Vagina (tissue), 2 donors: ENCODE results near the gene TAF5.

Experiments
- POLR2AphosphoS5 ChIP-seq, 2 donors: sonication (generic); formaldehyde crosslinking; IDR thresholded peaks; one replicate each; pipeline ENCODE4 v1.9.0; 2017; ENCODE audit warnings: antibody characterized with exemption in 2 of 2, mild to moderate bottlenecking in 2 of 2, low read depth in 1 of 2; ENCODE audit not compliant: insufficient read depth in 1 of 2
- TF ChIP-seq, protein P1 (sequence below), 3 experiments: fragments of 450-650 bp in 2 of 3; fragments of 200-600 bp in 1 of 3; sonication (generic) in 1 of 3; IDR thresholded peaks; one replicate each; pipeline ENCODE4 v1.5.1; 2017 to 2019; ENCODE audit warnings: antibody characterized with exemption in 3 of 3, mild to moderate bottlenecking in 2 of 3, moderate library complexity in 2 of 3

DNA sequence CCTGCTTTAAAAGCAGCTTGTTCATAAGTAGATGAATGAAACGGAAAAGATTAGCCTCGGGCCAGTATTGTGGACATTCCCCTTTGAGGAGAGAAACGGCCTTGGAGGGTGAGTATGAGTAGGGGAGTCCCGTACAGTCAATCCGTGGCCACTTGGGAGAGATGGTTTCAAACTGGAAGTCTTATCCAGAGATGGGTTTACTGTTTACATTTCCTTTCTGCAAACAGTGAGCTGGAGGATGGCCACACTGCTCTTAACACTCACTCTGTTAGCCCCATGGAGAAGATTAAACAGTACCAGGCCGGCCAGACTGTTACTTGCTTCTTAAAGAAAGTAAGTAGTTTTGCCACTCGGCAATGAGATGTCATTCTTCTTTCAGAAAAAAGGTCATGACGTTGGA, 64.1 kb downstream of the TAF5 start:
- TF ChIP-seq, protein P1, sequence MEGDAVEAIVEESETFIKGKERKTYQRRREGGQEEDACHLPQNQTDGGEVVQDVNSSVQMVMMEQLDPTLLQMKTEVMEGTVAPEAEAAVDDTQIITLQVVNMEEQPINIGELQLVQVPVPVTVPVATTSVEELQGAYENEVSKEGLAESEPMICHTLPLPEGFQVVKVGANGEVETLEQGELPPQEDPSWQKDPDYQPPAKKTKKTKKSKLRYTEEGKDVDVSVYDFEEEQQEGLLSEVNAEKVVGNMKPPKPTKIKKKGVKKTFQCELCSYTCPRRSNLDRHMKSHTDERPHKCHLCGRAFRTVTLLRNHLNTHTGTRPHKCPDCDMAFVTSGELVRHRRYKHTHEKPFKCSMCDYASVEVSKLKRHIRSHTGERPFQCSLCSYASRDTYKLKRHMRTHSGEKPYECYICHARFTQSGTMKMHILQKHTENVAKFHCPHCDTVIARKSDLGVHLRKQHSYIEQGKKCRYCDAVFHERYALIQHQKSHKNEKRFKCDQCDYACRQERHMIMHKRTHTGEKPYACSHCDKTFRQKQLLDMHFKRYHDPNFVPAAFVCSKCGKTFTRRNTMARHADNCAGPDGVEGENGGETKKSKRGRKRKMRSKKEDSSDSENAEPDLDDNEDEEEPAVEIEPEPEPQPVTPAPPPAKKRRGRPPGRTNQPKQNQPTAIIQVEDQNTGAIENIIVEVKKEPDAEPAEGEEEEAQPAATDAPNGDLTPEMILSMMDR (IDR thresholded peaks at IDR 0.05) = no peak
- no peak for TF ChIP-seq POLR2AphosphoS5 (IDR thresholded peaks at IDR 0.05; ENCODE audit: insufficient read depth in 1 of 2, low read depth in 1 of 2)
